Measurements from ENCODE around the gene BICDL1. TPM values are rescaled to one million over a fixed set of nuclear protein-coding genes. Genes with fewer than 3 reads are reported as not detected.
A peak's percentile ranks its signal among the peaks of the same experiment; 100 is the strongest.

BICDL1 gene
- total and polyA plus RNA-seq, 10 of the 15 experiments (the other 5 are each of a cell fraction or from before 2014, with no cell fraction given): 0.72 to 12.3 (median 4.2) TPM

GRCh38 chr12:120012067-120012621 is 23.1 kb downstream of the BICDL1 start (continued):
- TF ChIP-seq ZBTB4 (CRISPR knock-in tag; IDR thresholded peaks at IDR 0.05): no peak
- TF ChIP-seq ETV6 (conservative IDR thresholded peaks at IDR 0.05 in 1 of 2, IDR thresholded peaks at IDR 0.05 in 1 of 2; ENCODE audit: borderline replicate concordance in 1 of 2, low read depth in 1 of 2): no peak
- TF ChIP-seq IRF3 (IDR thresholded peaks at IDR 0.05): no peak
- no peak for TF ChIP-seq TCF3 (IDR thresholded peaks at IDR 0.05; ENCODE audit: borderline replicate concordance, insufficient read depth, low read depth, low read length)
- TF ChIP-seq WRNIP1 (IDR thresholded peaks at IDR 0.05; ENCODE audit: borderline replicate concordance, low read depth, low read length): no peak; the same call in 1 of the 2 replicates
- TF ChIP-seq BMI1 (IDR thresholded peaks at IDR 0.05; ENCODE audit: borderline replicate concordance): peak; percentile 100
- TF ChIP-seq NBN (IDR thresholded peaks at IDR 0.05): no peak; the same call in 1 of the 2 replicates
- TF ChIP-seq ZNF687 (IDR thresholded peaks at IDR 0.05): no peak
- no peak for TF ChIP-seq MEF2A (IDR thresholded peaks at IDR 0.05; ENCODE audit: insufficient read depth, low read depth, low read length)
- no peak for TF ChIP-seq HCFC1 (IDR thresholded peaks at IDR 0.05; ENCODE audit: low read length)
- TF ChIP-seq RAD51 (IDR thresholded peaks at IDR 0.05): no peak; the same call in 1 of the 2 replicates
- TF ChIP-seq YBX1 (IDR thresholded peaks at IDR 0.05): no peak
- no peak; the same call in 2 of the 3 replicates for TF ChIP-seq POU2F2 (IDR thresholded peaks at IDR 0.05; ENCODE audit: borderline replicate concordance, low read depth, low read length)
- TF ChIP-seq JUND (IDR thresholded peaks at IDR 0.05; ENCODE audit: low read depth, low read length): no peak
- TF ChIP-seq SREBF1 (IDR thresholded peaks at IDR 0.05; ENCODE audit: low read length): peak; percentile 82; the same call in 1 of the 2 replicates
- peak; percentile 30; the same call in 1 of the 2 replicates for TF ChIP-seq FOXM1 (IDR thresholded peaks at IDR 0.05; ENCODE audit: low read depth, low read length)
- TF ChIP-seq NFYA (IDR thresholded peaks at IDR 0.05; ENCODE audit: borderline replicate concordance, low read depth, low read length): no peak
- TF ChIP-seq MTA3 (IDR thresholded peaks at IDR 0.05; ENCODE audit: borderline replicate concordance, low read length): no peak
- TF ChIP-seq ZBTB11 (CRISPR knock-in tag; IDR thresholded peaks at IDR 0.05): no peak
